NOMO-1 treated with DMSO at 0.1 percent for 48 hours (cell line): ENCODE results near the gene ZBTB20.

Experiments used
- DNase-seq: peaks from one replicate; lab custom pipeline; 2025; ENCODE audit not compliant: unreplicated experiment; lab: John Stamatoyannopoulos, UW

Gene ZBTB20

DNA sequence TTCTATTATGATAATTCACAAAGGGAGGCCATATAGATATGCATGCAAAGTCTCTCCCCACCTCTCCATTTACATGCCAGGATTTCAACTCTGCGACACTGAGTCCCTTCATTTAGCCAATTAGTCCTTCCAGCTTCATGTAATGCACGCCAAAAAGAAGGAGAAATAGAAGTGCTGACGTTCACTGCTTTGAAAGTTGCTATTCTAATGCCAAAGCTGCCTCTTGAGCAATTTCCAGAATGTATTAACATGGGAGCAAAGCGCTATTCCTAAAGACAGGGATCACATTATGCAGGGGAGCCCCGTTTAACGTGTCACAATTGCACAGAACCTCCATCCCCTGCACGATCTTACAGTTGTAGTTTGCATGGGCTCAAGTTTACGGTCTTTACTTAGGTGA is 722.8 kb downstream of the ZBTB20 start:
- no peak for DNase-seq

GRCh38 chr3:114421204-114421603 is 725.9 kb downstream of the ZBTB20 start:
- DNase-seq: no peak

DNA sequence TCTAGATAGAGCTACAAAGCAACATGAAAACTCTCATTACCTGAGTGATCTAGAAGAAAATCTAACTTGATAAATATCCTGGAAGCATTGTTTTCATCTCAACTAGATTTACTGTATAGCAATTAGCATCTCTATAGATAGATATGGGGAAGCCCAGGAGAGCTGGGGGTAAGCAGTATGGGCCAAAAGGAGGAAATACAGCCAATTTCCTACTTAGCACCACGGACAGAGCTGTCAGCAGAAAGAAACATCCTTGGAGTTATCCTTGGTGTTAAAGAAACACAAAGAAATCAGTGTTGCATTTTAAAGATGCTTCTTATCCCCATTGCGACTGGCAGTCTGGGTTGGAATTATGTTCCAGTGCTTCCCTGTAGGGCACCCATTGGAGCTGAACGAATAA is 727.0 kb downstream of the ZBTB20 start:
- DNase-seq: no peak

DNA sequence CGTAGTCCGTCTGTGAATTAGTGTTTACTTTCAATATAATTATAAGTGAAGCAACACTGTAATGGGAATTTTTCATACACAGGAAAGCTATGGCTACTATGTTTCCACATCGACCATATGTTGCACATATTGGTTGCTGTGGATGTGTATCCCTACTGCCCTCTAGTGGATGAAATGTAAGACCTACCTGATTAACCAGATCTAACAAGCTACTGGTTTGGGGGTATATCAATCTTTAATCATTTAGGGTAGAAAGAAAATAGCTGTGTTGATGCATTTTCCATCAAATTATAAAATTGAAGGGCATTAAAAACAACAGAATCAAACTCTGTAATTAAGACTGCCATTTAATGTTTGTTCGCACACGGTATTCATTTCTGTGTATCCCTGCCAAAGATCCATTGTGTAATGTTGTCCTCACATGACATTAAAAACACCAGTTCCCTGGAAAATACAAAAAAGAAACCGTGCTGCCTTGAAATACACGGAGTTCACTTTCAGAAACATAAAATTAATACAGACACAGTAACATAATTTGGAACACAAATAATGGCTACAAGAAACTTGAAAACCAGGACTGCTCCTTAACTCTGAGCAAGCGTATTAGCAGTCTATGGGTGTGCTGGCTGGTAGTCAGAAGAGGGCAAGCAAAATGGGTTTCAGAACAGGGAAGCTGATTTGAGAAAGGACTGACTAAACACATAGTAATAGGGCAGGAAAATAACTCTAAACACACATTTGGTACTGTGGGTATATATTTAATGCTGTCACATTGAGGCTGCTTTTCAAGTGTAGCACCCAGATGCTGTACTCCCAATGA is 728.2 kb downstream of the ZBTB20 start:
- peak; percentile 65 for DNase-seq

GRCh38 chr3:114418107-114418506 is 729.0 kb downstream of the ZBTB20 start:
- DNase-seq: no peak

DNA sequence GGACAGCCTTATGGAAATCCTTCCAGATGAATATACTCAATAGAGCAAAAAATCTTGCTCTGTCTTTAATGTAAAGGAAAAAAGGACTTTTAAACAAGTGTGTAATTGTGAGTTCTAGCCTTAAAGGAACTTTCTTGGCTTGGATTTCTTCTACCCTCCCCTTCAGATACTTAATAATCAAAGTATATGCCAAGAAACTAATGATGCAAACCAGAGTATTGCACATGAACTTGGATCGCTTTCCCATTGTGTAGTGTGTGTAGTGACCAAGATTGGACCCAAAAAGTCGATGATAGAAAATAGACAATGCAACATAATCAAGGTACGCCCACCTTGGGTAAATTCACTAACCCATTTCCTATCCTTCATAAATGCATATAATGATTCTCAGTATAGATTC is 729.4 kb downstream of the ZBTB20 start:
- no peak for DNase-seq

- DNase-seq: no peak
These were observed 729.8 kb downstream of the ZBTB20 start for GRCh38 chr3:114417265-114417664.

GRCh38 chr3:114411811-114412803 is 735.0 kb downstream of the ZBTB20 start:
- DNase-seq: no peak

GRCh38 chr3:114411190-114411668 is 735.9 kb downstream of the ZBTB20 start:
- DNase-seq: no peak

DNA sequence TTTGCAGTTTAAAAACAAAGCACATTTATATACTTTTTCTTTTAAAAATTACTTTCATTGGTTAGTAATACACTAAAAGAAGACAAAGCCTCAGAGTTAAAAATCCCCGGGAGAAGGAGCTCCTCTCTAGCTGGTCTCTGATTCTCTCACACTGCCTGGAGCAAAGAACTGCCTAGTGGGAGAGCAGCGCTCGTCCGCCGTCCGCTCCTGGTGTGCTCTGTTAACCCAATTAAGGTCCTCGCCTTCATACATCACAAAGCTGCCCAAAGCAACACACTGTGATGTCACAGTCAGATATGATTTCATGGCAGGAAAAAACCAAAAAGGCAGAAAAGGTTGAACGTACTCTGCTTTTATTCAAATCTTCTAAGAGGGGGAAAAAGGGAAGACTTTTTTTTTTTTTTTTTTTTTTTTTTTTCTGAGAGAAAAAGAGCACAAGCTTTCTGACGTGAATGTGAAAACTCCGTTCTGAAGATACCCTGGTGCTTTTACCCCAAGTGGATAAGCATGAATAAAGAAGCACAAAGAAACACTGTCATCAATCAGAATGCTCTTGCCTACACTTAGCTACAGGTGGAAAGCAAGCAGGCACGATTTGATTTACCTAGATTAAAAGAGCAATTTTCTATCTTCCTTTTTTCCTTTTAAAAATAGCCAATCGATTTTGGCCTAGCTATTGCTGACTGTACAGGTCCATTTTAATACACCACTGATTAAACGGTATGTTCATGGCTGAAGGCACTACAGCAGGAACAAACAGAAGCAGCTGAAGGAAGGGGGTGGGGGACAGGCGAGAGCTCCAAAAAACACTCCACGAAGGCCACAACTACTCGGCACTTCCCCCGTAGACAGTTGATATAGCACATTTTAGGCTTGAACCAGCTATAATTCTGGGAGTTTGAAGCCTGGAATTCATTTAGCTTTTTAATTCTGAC is 738.1 kb downstream of the ZBTB20 start:
- DNase-seq: no peak

DNA sequence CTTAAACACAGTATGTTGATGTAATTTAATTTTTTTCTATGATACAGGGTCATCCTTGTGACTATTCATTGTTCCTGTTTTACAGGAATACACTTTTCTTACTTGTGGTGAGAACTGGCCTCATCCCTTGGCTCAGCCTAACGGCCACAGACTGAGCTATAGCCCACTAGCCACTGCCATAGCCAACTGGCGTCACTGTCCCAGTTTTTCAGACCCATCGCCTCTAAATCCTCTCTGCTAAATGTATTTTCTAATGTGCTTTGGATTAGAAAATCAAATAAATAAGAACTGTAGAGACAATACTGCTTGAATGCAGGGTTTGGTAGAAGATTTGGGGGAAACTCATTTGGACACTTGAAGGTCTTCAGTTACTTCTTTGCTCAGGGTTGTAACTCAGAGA is 740.2 kb downstream of the ZBTB20 start:
- DNase-seq: no peak

DNA sequence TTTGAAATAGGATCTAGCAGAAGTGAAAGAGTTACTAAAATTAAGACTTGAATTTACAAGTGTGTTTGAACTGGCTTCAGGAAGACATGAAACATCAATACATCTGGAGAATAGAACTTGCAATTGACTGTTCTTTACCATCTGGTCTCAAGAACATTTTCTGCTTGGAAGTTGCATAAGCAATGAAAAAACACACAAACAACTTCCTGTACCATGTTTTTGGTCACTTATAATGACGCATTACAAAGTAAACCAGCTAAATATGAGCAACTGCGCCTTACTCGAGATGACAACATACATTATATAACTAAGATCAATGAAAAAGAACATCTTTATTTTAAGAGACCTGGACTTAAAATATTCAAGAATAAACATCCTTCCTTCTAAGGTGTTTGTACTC is 740.8 kb downstream of the ZBTB20 start:
- peak; percentile 12 for DNase-seq

- peak; percentile 70 for DNase-seq
These were observed 741.7 kb downstream of the ZBTB20 start for GRCh38 chr3:114405202-114405990.

GRCh38 chr3:114404590-114404989 is 742.5 kb downstream of the ZBTB20 start:
- no peak for DNase-seq

GRCh38 chr3:114402838-114403237 is 744.2 kb downstream of the ZBTB20 start:
- DNase-seq: no peak

DNA sequence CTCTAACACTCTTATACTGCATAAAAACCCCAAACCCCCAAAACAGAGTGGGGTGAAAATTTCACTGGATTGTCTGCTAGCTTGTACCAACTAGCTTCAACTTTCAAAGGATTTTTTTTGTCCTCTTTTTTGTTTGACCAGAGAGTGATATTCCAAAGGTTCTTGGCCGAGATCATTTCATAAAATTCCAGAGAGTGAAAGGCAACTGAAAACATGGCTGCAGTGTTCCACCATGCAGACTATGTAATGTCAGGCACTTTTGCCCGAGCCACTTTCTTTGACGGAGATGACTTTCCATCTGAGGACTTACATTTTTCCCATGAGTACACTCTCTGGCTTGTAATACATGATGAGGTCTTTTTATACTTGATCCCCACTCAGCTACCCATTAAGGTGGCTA is 745.7 kb downstream of the ZBTB20 start:
- DNase-seq: no peak

- DNase-seq: no peak
These were observed 746.7 kb downstream of the ZBTB20 start for GRCh38 chr3:114400371-114400770.

GRCh38 chr3:114394551-114394950 is 752.5 kb downstream of the ZBTB20 start:
- DNase-seq: no peak

- no peak for DNase-seq
These were observed 753.6 kb downstream of the ZBTB20 start for GRCh38 chr3:114393367-114394072.
